GM10847 (cell line): ENCODE data around the gene NUP62.

ENCODE experiments used
- POLR2A ChIP-seq: IDR thresholded peaks from 2 replicates; pipeline ENCODE4 v1.6.1; 2011; ENCODE audit not compliant: insufficient read length; ENCODE audit errors: extremely low read depth

Gene NUP62

DNA sequence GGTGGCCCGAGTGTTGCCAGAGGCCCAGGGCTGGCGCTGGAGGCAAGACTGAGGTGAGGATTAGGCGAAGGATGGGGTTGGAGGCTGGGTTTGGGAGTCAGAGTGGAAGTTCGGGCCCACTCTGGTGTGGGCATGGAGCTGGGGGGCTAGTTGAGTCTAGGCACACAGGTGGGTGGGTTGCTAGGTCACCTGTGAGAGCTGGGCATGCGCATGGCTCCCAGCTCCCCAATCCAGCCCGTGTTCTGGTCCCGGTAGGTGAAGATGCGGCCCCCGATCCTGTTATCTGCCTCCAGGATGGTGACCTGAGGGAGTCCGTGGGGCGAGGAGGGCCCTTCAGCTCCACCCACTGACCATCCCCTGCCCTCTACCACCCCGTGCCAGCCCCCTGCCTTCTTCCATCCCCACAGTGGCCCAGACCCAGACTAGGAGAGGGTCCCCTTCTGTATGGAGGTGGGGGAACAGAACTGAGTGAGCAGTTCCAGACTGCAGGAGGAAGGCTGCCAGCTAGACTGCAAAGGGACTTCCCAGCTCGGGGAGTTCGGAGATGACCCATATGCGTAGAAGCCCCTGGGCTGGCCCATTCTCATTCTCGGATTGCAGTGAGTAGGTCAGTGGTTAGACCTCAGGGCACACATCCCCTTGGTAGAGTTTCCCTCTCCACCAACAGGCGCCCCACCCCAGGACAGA lies 34.3 kb downstream of the NUP62 start:
- no peak for TF ChIP-seq POLR2A

DNA sequence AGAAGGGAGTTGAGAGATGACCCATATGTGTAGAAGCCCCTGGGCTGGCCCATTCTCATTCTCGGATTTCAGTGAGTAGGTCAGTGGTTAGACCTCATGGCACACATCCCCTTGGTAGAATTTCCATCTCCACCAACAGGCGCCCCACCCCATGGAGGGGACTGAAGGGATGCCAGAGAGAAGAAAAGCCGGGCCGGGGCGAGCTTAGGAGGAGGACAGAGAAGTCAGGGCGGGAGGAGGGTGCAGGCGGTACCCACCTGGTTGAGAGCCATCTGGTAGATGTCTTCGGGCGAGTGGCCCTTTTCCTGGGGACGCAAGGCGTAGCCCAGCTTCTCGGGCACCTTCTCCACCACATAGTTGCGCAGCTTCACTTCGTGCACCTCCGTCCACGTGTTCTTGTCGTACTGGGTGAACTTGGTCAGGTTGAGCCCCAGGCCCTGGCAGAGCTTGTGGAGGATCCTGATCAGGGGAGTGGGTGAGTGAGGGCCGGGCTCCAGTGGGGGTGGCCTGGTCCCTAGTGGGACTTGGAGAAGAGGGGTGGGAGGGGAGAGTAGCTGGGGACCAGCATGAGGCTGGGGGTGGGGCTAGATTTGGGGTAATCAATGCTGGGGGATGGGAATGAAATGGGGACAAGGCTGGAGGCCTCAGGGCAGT lies 35.2 kb downstream of the NUP62 start:
- TF ChIP-seq POLR2A = no peak

DNA sequence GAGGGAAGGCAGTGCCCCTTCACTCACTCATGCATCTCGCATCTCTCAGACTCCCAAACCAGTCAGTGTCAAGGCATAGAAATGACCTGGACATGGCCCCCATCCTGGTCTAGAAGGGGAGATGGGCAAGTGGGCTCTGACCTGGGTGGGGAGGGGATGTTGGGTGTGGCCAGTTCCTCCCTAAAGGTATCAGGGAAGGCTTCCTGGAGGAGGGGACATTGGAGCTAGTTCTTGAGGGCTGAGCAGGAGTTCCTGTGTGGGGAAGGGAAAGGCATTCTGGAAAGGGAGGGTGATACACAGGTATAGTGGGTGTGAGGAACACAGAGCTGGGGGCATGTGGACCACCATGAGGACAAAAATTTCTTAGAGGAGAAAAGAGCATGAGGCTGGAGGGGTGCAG lies 36.6 kb downstream of the NUP62 start:
- TF ChIP-seq POLR2A = no peak

DNA sequence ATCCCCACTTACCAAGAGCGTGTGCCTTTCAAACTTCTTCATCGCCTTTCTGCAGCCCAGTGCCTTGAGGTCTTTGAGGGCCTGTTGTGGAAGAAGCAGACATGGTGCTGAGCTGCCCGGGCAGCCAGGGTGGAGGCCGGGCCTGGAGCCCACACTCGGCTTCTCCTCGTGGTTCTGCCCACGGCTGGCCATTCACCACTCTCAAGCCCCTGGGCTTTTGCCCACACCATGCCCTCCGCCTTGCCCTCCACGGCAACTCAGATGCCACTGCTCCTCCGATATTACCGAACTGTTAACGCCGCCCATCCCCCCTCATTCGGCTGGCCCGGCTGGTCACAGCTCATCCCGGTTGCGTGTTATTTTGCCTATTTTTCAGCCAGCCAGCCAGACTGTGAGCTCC lies 37.9 kb downstream of the NUP62 start:
- no peak for TF ChIP-seq POLR2A

DNA sequence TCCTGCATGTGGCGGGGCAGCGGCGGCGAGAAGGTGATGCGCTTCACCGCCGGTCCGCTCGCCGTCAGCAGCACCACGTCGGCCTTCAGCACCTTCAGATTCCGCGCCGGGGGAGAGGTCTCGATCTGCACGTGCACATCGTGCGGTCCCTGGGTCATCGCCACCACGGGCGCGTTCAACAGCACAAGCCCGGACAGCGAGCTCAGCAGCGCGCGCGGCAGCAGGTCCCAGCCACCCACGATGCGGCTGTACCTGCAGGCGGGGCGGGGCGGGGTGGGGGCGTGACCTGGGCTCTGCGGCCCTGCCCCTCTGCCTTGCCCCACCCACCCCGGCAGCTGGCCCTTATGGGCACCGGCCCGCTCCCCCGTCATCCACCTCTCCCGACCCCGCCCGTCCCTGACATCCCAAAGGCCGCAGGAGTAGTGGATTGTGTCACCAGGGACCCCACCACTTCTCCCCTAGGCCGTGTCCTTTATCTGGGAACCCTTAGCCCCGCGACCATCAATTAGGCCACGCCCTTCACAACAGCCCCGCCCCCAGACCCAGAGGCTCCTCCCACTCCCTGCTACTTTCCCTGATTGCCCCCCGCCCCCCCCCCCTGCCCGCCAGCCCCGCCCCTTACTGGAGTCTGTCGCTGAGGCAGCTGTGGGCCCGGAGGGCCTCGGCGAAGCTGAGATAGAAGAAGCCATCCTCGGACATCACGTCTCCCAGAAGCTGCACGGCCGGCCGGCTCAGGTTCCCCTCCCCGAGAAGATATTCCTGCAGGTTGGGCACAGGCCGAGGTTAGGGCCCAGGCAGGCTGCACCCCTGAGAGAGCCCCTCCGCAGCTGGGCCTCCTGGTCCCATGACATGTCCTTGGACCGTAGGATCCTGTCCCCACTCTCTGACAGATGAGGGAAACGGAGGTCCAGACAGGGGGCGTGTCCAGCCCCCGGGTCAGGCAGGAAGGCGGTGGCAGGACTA lies 38.7 kb downstream of the NUP62 start:
- TF ChIP-seq POLR2A = no peak

DNA sequence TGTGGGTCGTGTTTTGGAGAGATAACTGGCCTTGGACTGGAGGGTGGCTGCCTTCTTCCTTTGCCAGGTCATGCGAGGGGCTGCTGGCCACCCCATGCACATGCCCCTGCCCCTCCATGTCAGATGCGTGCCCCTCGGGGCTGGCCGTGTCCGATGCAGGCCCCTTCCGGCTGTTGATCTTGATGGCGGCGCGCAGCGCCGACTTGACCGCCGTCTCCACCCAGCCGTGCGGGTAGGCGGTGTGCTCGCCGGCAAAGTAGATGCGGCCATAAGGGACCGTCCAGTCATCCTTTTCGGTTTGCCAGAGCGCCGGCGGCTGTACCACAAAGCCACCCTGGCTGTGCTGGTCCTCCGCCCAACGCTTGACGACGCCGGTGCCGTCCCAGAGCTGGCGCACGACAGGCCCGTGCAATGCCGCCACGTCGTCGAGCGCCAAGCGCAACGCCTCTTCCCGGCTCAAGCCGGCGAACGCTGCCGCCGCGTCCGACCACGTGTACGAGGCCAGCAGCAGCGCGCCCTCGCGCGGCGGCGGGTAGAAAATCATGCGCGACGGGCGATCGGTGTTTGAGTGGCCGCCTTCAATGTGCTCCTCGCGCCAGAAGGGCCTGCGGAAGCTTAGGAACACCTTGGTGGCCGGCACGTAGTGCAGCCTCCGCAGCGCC lies 39.5 kb downstream of the NUP62 start:
- TF ChIP-seq POLR2A = no peak

DNA sequence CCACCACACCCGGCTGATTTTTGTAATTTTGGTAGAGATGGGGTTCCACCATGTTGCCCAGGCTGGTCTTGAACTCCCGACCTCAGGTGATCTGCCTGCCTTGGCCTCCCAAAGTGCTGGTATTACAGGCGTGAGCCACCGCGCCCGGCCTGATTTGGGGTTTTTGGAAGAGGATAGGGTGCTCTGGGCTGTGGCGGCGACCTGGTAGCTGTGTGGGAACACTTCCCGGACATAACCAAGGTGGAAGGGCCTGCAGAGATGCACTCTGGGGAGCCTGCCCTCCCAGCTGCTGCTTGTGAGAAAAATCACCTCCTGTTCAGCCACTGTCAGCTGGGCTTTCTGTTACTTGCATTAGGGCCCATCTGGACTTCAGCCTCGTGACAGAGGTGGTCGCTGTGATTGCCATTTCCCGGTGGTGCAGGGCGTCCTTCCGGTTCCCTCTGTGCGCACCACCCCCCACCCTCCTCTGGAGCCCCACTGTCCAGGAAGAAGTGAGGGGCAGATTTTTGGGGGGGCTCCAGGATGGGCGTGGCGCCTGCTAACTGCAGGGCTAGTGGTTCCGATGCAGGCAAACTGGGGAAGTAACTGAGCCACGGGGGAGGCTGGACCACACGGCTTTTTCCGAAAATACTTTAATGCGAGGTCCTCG lies 40.1 kb downstream of the NUP62 start:
- TF ChIP-seq POLR2A = no peak

DNA sequence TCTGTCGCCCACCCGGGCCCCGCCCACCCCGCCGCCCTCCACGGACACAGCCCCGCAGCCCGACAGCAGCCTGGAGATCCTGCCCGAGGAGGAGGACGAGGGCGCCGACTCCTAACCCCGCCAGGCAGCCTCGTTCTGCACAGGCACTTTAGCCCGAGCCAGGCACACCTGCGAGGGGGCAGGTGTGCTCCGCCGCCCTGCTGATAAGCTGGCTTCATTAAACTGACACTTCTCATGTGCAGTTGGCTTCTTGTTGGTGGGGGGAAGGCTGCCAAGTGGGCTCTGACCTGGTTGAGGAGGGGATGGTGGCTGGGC lies 40.8 kb downstream of the NUP62 start:
- no peak for TF ChIP-seq POLR2A

DNA sequence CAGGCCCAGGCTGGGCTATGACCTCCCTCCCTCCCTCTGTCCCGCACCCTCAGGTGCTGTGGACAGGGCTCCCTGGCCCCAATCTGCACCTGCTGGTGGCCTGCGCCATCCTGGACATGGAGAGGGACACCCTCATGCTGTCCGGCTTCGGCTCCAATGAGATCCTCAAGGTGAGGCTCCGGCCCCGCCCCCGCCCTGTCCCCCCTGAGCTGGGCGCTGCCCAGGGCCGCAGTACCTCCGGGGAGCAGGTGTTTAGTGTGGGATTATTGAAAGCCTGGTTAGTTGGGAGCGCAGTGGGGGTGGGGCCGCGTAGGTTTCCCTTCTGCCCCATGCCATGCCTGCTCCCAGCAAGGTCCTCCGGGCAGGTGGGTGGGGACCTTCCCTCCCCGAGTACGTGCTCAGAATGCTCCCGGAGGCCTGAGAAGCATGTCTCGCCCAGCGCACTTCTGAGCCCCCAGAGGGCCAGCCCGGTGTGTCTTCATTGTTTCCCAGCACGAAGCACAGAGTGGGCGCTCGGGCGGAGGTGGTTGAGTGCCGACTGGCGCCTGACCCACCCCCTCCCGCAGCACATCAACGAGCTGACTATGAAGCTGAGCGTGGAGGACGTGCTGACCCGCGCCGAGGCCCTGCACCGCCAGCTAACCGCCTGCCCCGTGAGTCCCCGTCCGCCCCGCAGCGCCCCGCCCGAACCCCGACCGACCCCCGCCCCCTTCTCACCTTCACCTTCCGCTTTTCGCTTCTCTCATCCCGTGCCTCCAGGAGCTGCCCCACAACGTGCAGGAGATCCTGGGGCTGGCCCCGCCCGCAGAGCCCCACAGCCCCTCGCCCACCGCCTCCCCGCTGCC lies 41.4 kb downstream of the NUP62 start:
- TF ChIP-seq POLR2A = no peak

DNA sequence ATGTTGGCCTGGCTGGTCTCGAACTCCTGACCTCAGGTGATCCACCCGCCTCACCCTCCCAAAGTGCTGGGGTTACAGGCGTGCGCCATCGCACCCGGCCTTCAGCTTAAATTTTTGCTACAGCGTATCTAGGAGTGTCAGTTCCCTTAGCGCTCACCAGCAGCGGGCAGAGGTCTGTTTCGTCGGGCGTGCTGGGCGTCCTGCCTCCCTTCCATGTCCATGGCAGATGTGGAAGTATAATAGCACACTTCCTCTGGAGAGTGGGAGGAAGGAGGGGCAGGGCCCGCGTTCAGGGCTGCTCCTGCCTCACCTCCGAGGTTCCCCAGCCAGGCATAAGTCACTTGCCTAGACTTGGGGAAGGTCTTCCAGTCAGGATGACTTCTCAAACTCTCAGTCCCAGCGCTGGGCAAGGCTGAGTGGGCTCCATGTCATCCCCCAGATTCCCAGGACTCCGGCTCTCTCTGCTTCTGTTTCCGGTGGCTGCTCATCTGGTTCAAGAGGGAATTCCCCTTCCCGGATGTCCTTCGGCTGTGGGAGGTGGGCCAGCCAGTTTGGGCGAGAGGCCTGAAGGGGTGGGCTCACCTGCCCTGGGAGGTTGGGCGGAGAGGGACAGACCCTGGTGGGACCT lies 42.2 kb downstream of the NUP62 start:
- no peak for TF ChIP-seq POLR2A

DNA sequence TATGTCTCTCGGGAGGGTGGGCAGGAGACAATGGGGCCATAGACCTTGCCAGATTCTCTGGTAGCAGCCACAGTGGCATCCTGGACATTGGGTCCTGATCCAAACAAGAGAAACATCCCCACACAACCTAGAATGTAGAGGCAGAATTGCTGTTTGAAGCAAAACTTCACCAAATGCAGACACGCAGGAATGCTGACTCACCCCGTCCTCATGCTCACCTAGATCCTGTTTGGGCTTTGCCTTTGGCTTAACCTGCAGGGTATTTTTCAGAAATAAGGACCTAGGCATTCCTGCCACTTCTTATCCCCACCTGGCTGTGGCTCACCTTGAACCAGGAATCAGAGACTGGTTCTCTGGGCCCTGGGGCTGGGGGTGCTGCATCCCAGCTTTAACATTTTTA lies 44.5 kb downstream of the NUP62 start:
- TF ChIP-seq POLR2A = no peak

DNA sequence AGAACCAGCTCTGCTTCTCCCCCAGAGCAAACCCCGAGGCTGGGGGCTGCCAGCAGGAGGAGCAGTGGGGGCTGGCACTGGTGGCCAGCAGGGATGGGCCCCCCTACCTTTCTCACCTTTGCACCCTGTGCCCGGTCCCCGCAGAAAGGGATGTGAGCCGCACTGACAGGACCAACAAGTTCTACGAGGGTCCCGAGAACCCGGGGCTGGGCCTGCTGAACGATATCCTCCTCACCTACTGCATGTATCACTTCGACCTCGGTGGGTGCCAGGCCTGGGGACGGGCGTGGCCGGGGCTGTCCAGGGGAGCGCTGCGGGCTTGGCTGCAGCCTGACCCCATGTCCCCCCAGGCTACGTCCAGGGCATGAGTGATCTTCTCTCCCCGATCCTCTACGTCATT lies 45.2 kb downstream of the NUP62 start:
- TF ChIP-seq POLR2A = no peak

DNA sequence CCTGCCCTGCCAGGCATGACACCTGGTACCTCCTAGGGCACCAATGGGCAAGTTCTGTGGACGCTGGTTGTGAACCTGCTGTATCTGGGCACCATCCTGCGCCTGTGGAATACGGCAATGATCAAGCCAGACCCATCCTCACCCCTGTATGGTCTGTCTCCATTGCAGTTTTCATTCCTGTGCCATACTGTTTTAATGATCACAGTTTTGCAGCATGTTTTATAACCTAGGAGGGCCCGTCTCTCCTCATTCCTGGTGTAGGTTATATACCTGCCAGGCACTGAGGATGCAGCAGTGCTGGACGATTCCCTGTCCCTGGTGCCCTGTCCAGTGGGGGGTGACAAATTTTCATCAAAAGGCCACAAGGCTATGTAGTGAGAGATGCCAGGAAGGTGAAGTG lies 46.2 kb downstream of the NUP62 start:
- no peak for TF ChIP-seq POLR2A

DNA sequence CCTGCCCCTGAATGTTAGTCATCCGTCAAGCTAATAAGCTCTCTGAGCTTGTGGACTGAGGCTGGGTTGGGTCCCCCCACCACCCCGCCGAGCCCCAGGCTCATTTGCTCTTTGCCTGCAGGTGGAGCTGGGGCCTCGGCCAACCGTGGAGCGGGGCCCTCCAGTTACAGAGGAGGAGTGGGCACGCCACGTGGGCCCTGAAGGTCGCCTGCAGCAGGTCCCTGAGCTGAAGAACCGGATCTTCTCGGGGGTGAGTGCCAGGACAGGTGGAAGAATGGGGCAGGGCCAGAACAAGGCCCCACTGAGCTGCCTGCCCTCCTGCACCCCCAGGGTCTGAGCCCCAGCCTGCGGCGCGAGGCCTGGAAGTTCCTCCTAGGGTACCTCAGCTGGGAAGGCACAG lies 46.7 kb downstream of the NUP62 start:
- TF ChIP-seq POLR2A = no peak
